ENCODE measurements around the gene ACSF3.

GRCh38 chr16:89092013-89092412, 1.6 kb upstream of the ACSF3 start:
- TF ChIP-seq GABPA (IDR thresholded peaks at IDR 0.05 in 1 of 2, conservative IDR thresholded peaks at IDR 0.05 in 1 of 2) (no peak), YY1 (IDR thresholded peaks at IDR 0.05) (no peak), FOXA1 (IDR thresholded peaks at IDR 0.05) (no peak), RAD21 (IDR thresholded peaks at IDR 0.05) (no peak), TAF1 (conservative IDR thresholded peaks at IDR 0.05) (no peak), ZBTB33 (IDR thresholded peaks at IDR 0.05) (no peak)
- TF ChIP-seq, protein P1, sequence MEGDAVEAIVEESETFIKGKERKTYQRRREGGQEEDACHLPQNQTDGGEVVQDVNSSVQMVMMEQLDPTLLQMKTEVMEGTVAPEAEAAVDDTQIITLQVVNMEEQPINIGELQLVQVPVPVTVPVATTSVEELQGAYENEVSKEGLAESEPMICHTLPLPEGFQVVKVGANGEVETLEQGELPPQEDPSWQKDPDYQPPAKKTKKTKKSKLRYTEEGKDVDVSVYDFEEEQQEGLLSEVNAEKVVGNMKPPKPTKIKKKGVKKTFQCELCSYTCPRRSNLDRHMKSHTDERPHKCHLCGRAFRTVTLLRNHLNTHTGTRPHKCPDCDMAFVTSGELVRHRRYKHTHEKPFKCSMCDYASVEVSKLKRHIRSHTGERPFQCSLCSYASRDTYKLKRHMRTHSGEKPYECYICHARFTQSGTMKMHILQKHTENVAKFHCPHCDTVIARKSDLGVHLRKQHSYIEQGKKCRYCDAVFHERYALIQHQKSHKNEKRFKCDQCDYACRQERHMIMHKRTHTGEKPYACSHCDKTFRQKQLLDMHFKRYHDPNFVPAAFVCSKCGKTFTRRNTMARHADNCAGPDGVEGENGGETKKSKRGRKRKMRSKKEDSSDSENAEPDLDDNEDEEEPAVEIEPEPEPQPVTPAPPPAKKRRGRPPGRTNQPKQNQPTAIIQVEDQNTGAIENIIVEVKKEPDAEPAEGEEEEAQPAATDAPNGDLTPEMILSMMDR (IDR thresholded peaks at IDR 0.05; ENCODE audit: low read depth, low read length, missing input control), result no peak
- TF ChIP-seq, protein P2, sequence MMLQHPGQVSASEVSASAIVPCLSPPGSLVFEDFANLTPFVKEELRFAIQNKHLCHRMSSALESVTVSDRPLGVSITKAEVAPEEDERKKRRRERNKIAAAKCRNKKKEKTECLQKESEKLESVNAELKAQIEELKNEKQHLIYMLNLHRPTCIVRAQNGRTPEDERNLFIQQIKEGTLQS (IDR thresholded peaks at IDR 0.05), result no peak
